ENCODE data around the gene TSNAX. TPM values are rescaled to one million over a fixed set of nuclear protein-coding genes. Genes with fewer than 3 reads are reported as not detected.

TSNAX gene
- total and polyA plus RNA-seq, 2 of the 4 experiments (the other 2 are of a cell fraction): 19.6 to 60.6 TPM

GRCh38 chr1:231605149-231606100, 77.0 kb downstream of the TSNAX start:
- dilution Hi-C loops (cut with HindIII; ENCODE audit: low sequenced_read_pairs, unreplicated experiment) (no loop called here), intact Hi-C loops (cut with micrococcal nuclease) (no loop called here), in situ Hi-C loops (cut with MboI; ENCODE audit: low sequenced_read_pairs) (no loop called here)
- Histone ChIP-seq H3K9ac (ENCODE audit: low read depth, low read length) (no peak overlapping the region), H4K91ac (ENCODE audit: insufficient read depth, low read depth, low read length) (no peak overlapping the region), H4K20me1 (ENCODE audit: insufficient read depth, low read length) (no peaks in the 10 kb centered on the region), H3K4me2 (ENCODE audit: low read depth, low read length) (no peak overlapping the region), H3K27me3 (ENCODE audit: control insufficient read depth, insufficient read depth, low read length) (no peaks in the 10 kb centered on the region), H4K8ac (ENCODE audit: low read depth in 2 of 2, low read length in 2 of 2) (no peak overlapping the region), H2AK9ac (replicated peaks; ENCODE audit: low read depth, low read length, poor library complexity) (no peak overlapping the region), H3K56ac (ENCODE audit: extremely low read depth, insufficient read depth, low read length) (peak overlapping the region; percentile 11; the same call in 1 of the 2 replicates), H2BK15ac (ENCODE audit: low read depth, low read length) (no peak overlapping the region), H3K18ac (ENCODE audit: low read depth, low read length) (no peak overlapping the region), H3K4ac (ENCODE audit: low read depth, low read length) (no peak overlapping the region), H3K9me3 (ENCODE audit: control insufficient read depth, insufficient read depth, low read length) (no peaks in the 10 kb centered on the region), H3K23ac (ENCODE audit: low read depth, low read length) (0 out of 2 replicates have a peak overlapping the region, but pooled peaks have one; percentile 14), H3K79me1 (ENCODE audit: low read depth in 1 of 2, low read length in 2 of 2) (no peaks in the 10 kb centered on the region), H2BK120ac (ENCODE audit: low read depth, low read length) (no peak overlapping the region), H2AFZ (replicated peaks; ENCODE audit: low read length, poor library complexity) (no peak overlapping the region), H3K27ac (ENCODE audit: insufficient read depth, low read length) (no peak overlapping the region), H2AK5ac (ENCODE audit: low read depth, low read length) (no peak overlapping the region), H2BK20ac (ENCODE audit: low read depth, low read length) (no peak overlapping the region), H3K4me1 (ENCODE audit: control insufficient read depth, insufficient read depth, low read length) (no peaks in the 10 kb centered on the region; the same call in 1 of the 2 replicates), H3K36me3 (ENCODE audit: control insufficient read depth, insufficient read depth, low read length) (no peaks in the 10 kb centered on the region), H4K5ac (ENCODE audit: low read depth, low read length) (no peak overlapping the region), H2BK5ac (ENCODE audit: low read depth, low read length, poor library complexity, severe bottlenecking) (no peak overlapping the region), H3K14ac (replicated peaks; ENCODE audit: low read depth, low read length) (no peak overlapping the region), H3K9me1 (ENCODE audit: insufficient read depth, low read length) (no peaks in the 10 kb centered on the region), H3K4me3 (ENCODE audit: insufficient read depth, low read depth, low read length) (no peak overlapping the region)
- DNase-seq (no peak), ATAC-seq (ENCODE audit: low read depth) (no peak)
- 46% methylated on average over 6 of the region's 8 CpGs; no CpG with 5 or more reads in 1 of the 2 experiments for WGBS, 2 experiments (ENCODE audit: extremely low coverage in 2 of 2, insufficient read length in 1 of 2)
- ChIA-PET POLR2A (ENCODE audit: unreplicated experiment) (no interaction called here), CTCF (no interaction called here)
- BruUV-seq (replicated peaks): no TSS peak
- TF ChIP-seq SMC3 (IDR thresholded peaks at IDR 0.05; ENCODE audit: low read depth, low read length) (no peak), RFX5 (IDR thresholded peaks at IDR 0.05; ENCODE audit: low read depth, low read length) (no peak), CEBPB (IDR thresholded peaks at IDR 0.05; ENCODE audit: low read depth, low read length) (no peak), NFE2L2 (IDR thresholded peaks at IDR 0.05; ENCODE audit: low read depth, low read length) (no peak), USF2 (IDR thresholded peaks at IDR 0.05; ENCODE audit: low read depth, low read length) (no peak), CTCF (conservative IDR thresholded peaks at IDR 0.05; ENCODE audit: low read depth, low read length) (no peak), RCOR1 (IDR thresholded peaks at IDR 0.05; ENCODE audit: insufficient replicate concordance, low read length) (no peak), MAFK (IDR thresholded peaks at IDR 0.05; ENCODE audit: low read depth, low read length) (no peak), CHD1 (IDR thresholded peaks at IDR 0.05; ENCODE audit: low read depth, low read length) (no peak), MXI1 (IDR thresholded peaks at IDR 0.05; ENCODE audit: borderline replicate concordance, low read depth, low read length) (no peak), RAD21 (IDR thresholded peaks at IDR 0.05; ENCODE audit: low read length) (no peak), MAZ (IDR thresholded peaks at IDR 0.05; ENCODE audit: borderline replicate concordance, low read depth, low read length) (no peak), POLR2A (IDR thresholded peaks at IDR 0.05; ENCODE audit: low read depth, low read length) (no peak), BHLHE40 (IDR thresholded peaks at IDR 0.05; ENCODE audit: low read depth, low read length) (no peak)

Measured in IMR-90 (cell line).